Hepatocyte (in vitro differentiated cells): Measurements from ENCODE around the gene EPB41L1. TPM values are rescaled to one million over a fixed set of nuclear protein-coding genes. Genes with fewer than 3 reads are reported as not detected.

ENCODE experiments used
- DNase-seq: peaks from one replicate; pipeline ENCODE4 v3.0.0-alpha.2; 2016; ENCODE audit warnings: low spot score
- H2AFZ ChIP-seq: fragments of 200-600 bp; sonication (generic); 2 replicates; pipeline ENCODE4 v1.6.0; 2016; ENCODE audit warnings: antibody characterized with exemption, mild to moderate bottlenecking
- H3K27ac ChIP-seq: fragments of 200-600 bp; sonication (generic); 2 replicates; pipeline ENCODE4 v1.5.1; 2016; ENCODE audit warnings: mild to moderate bottlenecking
- H3K27me3 ChIP-seq: fragments of 200-600 bp; sonication (generic); 2 replicates; pipeline ENCODE4 v1.6.1; 2016
- H3K36me3 ChIP-seq: fragments of 200-600 bp; sonication (generic); replicated peaks from 2 replicates; pipeline ENCODE4 v1.5.1; 2016; ENCODE audit warnings: low read depth; ENCODE audit not compliant: insufficient read depth
- H3K4me1 ChIP-seq: fragments of 200-600 bp; sonication (generic); 2 replicates; pipeline ENCODE4 v1.5.1; 2016; ENCODE audit warnings: mild to moderate bottlenecking, moderate library complexity; ENCODE audit not compliant: insufficient read depth
- H3K4me2 ChIP-seq: fragments of 200-600 bp; sonication (generic); 2 replicates; pipeline ENCODE4 v1.6.0; 2016
- H3K4me3 ChIP-seq: fragments of 200-600 bp; sonication (generic); 2 replicates; pipeline ENCODE4 v1.5.1; 2016; ENCODE audit warnings: mild to moderate bottlenecking
- H3K79me2 ChIP-seq: fragments of 200-600 bp; sonication (generic); 2 replicates; pipeline ENCODE4 v1.6.0; 2017; ENCODE audit warnings: mild to moderate bottlenecking
- H3K9me2 ChIP-seq: fragments of 200-600 bp; sonication (generic); replicated peaks from 2 replicates; pipeline ENCODE4 v1.6.0; 2017; ENCODE audit warnings: mild to moderate bottlenecking; ENCODE audit not compliant: insufficient read depth
- H3K9me3 ChIP-seq: fragments of 200-600 bp; sonication (generic); 2 replicates; pipeline ENCODE4 v1.5.1; 2016; ENCODE audit warnings: low read depth, mild to moderate bottlenecking
- H4K20me1 ChIP-seq: fragments of 200-600 bp; sonication (generic); 2 replicates; pipeline ENCODE4 v1.6.0; 2016; ENCODE audit warnings: mild to moderate bottlenecking; ENCODE audit not compliant: insufficient read depth, poor library complexity, severe bottlenecking
- EZH2 ChIP-seq: fragments of 200-600 bp; sonication (generic); IDR thresholded peaks from 2 replicates; pipeline ENCODE4 v1.6.1; 2016; ENCODE audit warnings: antibody characterized with exemption, mild to moderate bottlenecking, borderline replicate concordance
- EZH2phosphoT487 ChIP-seq: fragments of 200-600 bp; sonication (generic); IDR thresholded peaks from one replicate; pipeline ENCODE4 v1.6.1; 2018; ENCODE audit warnings: antibody characterized with exemption, mild to moderate bottlenecking, low read depth, moderate library complexity; ENCODE audit not compliant: unreplicated experiment, severe bottlenecking
- WGBS: methylation state at CpG from one replicate; pipeline ENCODE4 v1.1.6; 2016; ENCODE audit warnings: low lambda C conversion rate; ENCODE audit errors: missing lambda C conversion rate; 5-methylcytosine and 5-hydroxymethylcytosine counted together
- polyA plus RNA-seq: library from polyadenylated mRNA; unstranded; fragments of >200 nt; fragmentation: Nextera tagmentation; extraction: Ambion mirVana; gene quantifications from 2 replicates; pipeline ENCODE4 v1.2.1, GENCODE V29; 2016
- total RNA-seq: library from RNA; depleted of rRNA; stranded (reverse); fragments of >200 nt; gene quantifications from 2 replicates; pipeline ENCODE4 v1.2.3, GENCODE V29; 2014
- TF ChIP-seq, protein P1 (sequence below): fragments of 200-600 bp; sonication (generic); IDR thresholded peaks from 2 replicates; pipeline ENCODE4 v1.5.1; 2016; ENCODE audit warnings: antibody characterized with exemption, mild to moderate bottlenecking; ENCODE audit not compliant: poor library complexity

EPB41L1 gene
- total and polyA plus RNA-seq, 2 experiments from 2014 or later, result 25.2 to 36.4 TPM

- 90% methylated on average over 6 of the region's 6 CpGs for WGBS
- TF ChIP-seq EZH2 (no peak), EZH2phosphoT487 (no peak)
- TF ChIP-seq, protein P1, sequence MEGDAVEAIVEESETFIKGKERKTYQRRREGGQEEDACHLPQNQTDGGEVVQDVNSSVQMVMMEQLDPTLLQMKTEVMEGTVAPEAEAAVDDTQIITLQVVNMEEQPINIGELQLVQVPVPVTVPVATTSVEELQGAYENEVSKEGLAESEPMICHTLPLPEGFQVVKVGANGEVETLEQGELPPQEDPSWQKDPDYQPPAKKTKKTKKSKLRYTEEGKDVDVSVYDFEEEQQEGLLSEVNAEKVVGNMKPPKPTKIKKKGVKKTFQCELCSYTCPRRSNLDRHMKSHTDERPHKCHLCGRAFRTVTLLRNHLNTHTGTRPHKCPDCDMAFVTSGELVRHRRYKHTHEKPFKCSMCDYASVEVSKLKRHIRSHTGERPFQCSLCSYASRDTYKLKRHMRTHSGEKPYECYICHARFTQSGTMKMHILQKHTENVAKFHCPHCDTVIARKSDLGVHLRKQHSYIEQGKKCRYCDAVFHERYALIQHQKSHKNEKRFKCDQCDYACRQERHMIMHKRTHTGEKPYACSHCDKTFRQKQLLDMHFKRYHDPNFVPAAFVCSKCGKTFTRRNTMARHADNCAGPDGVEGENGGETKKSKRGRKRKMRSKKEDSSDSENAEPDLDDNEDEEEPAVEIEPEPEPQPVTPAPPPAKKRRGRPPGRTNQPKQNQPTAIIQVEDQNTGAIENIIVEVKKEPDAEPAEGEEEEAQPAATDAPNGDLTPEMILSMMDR, result no peak
- H3K4me2 ChIP-seq, result no peak overlapping the region
Observed at GRCh38 chr20:36130390-36130789, 24.1 kb upstream of the EPB41L1 start.

DNA sequence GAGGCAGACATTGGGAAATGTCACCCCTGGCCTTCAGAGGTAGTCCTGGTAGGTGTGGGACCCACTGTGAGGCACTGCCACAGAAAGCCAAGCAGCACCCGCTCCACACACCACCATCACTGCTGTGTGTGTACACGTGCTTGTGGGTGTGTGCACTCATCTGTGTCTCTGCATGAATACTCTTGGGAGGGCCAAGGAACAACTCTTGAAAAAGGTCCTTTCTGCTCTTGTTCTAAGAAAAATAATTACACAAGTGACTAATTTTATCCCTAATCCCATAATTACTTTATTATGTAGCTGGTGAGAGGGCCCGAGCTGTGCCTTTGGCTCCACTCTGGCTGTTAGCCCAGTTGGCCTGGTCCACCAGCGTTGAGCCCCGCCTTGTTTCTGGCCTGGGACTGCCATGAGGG is 21.7 kb upstream of the EPB41L1 start:
- H3K9me3 ChIP-seq, result no peaks in the 10 kb centered on the region
- no peak overlapping the region for H3K27ac ChIP-seq
- no peak overlapping the region for H3K4me2 ChIP-seq
- TF ChIP-seq EZH2 (no peak), EZH2phosphoT487 (no peak)
- TF ChIP-seq, protein P1, result no peak
- no peak for DNase-seq
- no peaks in the 10 kb centered on the region for H3K79me2 ChIP-seq
- no peaks in the 10 kb centered on the region for H3K4me1 ChIP-seq
- no peak overlapping the region for H2AFZ ChIP-seq
- no peaks in the 10 kb centered on the region for H4K20me1 ChIP-seq
- WGBS, result 91% methylated on average over 5 of the region's 5 CpGs
- no peaks in the 10 kb centered on the region for H3K36me3 ChIP-seq
- H3K9me2 ChIP-seq, result no peaks in the 10 kb centered on the region
- no peaks in the 10 kb centered on the region for H3K27me3 ChIP-seq
- H3K4me3 ChIP-seq, result no peak overlapping the region

More at GRCh38 chr20:36130390-36130789, 24.1 kb upstream of the EPB41L1 start:
- no peak for DNase-seq
- Histone ChIP-seq H4K20me1 (no peaks in the 10 kb centered on the region), H3K27me3 (no peaks in the 10 kb centered on the region), H3K27ac (no peak overlapping the region), H3K36me3 (no peaks in the 10 kb centered on the region), H3K4me1 (no peaks in the 10 kb centered on the region), H3K4me3 (no peak overlapping the region), H2AFZ (no peak overlapping the region), H3K9me3 (no peaks in the 10 kb centered on the region), H3K79me2 (no peaks in the 10 kb centered on the region), H3K9me2 (no peaks in the 10 kb centered on the region)

DNA sequence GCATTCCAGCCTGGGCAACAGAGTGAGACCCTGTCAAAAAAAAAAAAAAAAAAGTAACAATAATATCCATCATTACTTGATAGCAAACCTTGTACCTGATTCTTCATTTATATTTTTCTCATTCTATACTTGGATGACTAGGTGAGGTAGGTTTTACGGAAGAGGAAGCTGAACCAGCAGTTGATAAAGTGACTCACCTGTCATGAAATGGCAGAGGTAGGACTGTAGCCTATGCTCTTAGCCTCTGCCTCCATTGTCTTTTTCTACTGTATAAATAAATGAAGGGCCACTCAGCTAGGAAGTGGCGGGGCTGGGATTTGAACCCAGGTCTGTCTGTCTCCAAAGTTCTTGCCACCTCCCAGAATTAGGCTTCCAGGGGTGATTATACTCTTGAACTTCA is 20.7 kb upstream of the EPB41L1 start:
- no peak for DNase-seq
- Histone ChIP-seq H3K79me2 (no peaks in the 10 kb centered on the region), H2AFZ (no peak overlapping the region), H3K27ac (no peak overlapping the region), H3K4me3 (no peak overlapping the region), H3K36me3 (no peaks in the 10 kb centered on the region), H3K9me3 (no peaks in the 10 kb centered on the region), H3K9me2 (no peaks in the 10 kb centered on the region), H3K27me3 (no peaks in the 10 kb centered on the region), H4K20me1 (no peaks in the 10 kb centered on the region), H3K4me2 (no peak overlapping the region), H3K4me1 (peaks cover under 1% of the 10 kb centered on the region)
- no peak for TF ChIP-seq EZH2
- TF ChIP-seq EZH2phosphoT487, result no peak
- TF ChIP-seq, protein P1, result no peak
- WGBS, result 94% methylated on average over 2 of the region's 2 CpGs

DNA sequence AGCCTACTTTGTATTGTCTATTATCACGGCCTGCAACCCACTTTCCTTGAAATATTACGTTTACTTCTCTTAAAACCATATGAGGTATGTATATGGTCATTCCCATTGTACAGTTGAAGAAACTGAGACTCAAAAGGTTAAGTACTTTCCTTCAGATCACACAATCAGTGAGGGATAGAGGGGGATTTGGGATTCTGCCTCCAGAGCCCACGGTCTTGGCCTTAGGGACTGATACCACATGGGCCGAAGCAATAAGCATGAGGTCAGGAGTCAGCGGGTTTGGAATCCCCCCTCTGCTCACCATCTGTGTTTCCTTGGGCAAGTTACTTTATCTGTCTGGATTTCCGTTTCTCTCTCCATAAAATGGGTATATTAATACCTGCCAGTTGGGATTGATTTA is 19.4 kb upstream of the EPB41L1 start:
- no peak for DNase-seq
- TF ChIP-seq, protein P1, result no peak
- no peak for TF ChIP-seq EZH2
- TF ChIP-seq EZH2phosphoT487, result no peak
- H2AFZ ChIP-seq, result no peak overlapping the region
- no peaks in the 10 kb centered on the region for H3K36me3 ChIP-seq
- H3K9me3 ChIP-seq, result no peaks in the 10 kb centered on the region
- 88% methylated on average over 6 of the region's 6 CpGs for WGBS
- no peaks in the 10 kb centered on the region for H4K20me1 ChIP-seq
- no peak overlapping the region for H3K4me3 ChIP-seq
- H3K79me2 ChIP-seq, result no peaks in the 10 kb centered on the region
- H3K4me1 ChIP-seq, result peaks cover 3% of the 10 kb centered on the region
- no peak overlapping the region for H3K4me2 ChIP-seq
- no peaks in the 10 kb centered on the region for H3K9me2 ChIP-seq
- H3K27me3 ChIP-seq, result no peaks in the 10 kb centered on the region
- H3K27ac ChIP-seq, result no peak overlapping the region
